Ramos (cell line): Measurements from ENCODE around the gene SLC2A11.

Experiments
- in situ Hi-C: fragments of 300-500 bp; cut with MboI; formaldehyde crosslinking; loops from one replicate; pipeline ENCODE4 v1.14.3; 2022; ENCODE audit warnings: low sequenced_read_pairs; ENCODE audit not compliant: unreplicated experiment

Gene SLC2A11, protein sequence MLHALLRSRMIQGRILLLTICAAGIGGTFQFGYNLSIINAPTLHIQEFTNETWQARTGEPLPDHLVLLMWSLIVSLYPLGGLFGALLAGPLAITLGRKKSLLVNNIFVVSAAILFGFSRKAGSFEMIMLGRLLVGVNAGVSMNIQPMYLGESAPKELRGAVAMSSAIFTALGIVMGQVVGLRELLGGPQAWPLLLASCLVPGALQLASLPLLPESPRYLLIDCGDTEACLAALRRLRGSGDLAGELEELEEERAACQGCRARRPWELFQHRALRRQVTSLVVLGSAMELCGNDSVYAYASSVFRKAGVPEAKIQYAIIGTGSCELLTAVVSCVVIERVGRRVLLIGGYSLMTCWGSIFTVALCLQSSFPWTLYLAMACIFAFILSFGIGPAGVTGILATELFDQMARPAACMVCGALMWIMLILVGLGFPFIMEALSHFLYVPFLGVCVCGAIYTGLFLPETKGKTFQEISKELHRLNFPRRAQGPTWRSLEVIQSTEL

DNA sequence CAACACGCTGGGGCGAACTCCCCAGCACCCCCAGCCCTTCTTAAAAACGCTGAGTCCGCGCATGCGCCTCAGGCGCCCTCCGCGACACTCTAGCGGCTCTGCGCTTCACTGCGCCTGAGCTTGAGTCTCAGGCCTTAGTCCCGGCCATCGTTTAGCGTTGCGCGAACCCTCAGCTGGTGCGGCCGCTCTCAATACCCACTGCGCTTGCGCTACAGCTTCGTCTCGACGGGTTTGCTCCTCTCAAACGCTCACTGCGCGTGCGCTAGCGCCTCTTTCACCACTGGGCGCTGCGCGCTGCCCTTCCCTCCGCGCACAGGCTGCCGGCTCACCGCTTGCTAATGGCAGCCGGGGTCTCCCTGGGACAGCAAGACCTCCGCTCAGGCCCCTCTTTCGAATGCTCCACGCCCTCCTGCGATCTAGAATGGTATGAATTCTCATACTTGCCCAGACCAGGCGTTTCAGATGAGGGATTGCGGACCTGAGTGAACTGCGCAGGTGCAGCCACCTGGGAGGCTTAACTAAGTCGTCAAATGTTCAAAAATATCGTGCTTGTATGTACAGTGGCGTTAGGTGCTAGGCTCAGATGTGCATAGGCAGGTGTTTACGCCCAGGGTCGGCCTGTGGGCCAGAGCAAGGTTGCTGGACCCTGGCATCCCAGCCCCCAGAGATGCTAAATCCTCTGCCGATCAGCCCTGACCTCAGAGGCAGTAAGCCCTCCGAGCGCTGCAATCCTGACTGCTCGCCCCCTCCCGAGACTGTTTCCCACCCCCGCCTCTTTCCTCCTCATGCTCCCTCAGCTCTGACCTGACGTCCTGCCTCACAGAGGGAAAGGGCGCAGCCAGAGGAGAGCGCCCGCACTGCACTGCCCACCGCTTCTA, at the start of gene SLC2A11:
TSS of gene SLC2A11 (plus strand) at position 270 of the 878 bp plus-strand sequence. CDS start at position 395, 125 bp downstream.
- in situ Hi-C loops, result loop anchor here (10.0 kb wide), 2 partner anchors 243 to 313 kb away; no protein-coding TSS in a partner anchor

DNA sequence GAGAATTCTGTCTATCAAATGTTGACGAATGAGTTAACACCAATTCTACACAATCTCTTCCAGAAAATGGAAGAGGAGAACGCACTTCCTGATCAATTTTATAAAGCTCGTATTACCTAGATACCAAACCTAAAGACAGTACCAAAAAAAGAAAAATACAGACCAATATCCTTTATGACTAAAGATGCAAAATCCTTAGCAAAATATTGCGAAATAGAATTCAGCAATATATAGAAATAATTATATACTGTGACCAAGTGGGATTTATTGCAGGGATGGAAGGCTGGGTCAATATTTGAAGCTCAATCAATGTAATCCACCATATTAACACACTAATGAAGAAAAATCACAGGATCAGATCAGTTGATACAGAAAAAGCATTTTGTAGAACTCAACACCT, 45.3 kb upstream of the SLC2A11 start:
- in situ Hi-C loops, result no loop called here

DNA sequence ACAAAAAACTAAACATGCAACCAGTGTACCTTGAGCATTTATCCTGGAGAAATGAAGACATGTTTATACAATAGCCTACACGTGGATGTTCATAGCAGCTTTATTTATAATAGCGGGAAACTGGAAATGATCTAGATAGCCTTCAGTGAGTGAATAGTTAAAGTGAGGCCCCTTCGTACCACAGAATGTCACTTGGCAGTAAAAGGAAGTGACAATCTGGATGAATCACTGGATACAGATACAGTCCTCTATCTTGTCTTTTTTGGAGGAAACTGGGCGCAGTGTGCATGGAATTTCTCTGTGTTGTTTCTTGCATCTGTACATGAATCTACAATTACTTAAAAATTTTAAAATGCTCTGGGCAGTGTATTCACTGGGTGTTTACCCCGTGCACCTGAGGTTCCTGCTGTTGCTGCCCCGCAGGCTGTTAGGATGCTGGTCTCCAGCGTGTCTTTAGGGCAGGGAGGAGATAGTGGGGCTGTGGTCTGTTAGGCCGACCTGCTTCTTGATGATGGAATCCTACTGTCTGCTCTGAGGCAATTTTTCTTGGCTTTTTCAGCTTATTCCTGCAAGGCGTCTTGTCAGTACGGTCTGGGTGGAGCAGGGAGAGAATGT, 42.0 kb upstream of the SLC2A11 start:
- in situ Hi-C loops, result no loop called here

DNA sequence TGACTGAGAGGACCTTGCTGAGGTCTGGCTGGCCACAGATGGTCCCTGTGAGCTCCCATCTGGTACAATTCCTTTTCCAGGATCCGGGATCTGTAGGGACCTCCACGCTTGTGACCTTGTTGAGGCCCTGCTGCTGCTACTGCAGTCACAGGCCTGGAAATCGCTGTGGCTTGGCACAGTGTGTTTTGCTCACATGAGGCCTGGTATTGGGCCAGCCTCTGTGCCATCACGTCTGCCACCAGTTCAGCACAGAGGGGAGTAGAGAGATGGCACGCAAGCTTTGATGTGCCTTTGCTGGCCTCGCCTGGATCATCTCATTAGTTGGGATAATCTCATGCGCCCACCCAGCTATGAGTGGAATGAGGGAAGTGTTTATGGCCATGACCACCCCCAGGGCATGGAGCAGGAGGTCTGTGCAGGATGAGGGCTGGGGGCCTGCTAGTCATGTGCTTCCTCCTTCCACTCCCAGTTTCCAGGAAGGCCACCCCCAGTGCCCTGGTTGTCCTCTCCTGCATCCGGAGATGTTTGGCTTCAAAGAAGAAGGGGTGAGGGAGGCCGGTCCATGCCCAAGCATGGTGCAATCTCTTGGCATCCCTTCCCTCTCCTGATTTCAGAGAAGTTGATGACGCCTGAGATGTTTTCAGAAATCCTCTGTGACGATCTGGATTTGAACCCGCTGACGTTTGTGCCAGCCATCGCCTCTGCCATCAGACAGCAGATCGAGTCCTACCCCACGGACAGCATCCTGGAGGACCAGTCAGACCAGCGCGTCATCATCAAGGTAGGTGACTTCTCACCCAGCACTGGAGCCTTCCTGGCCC, 41.3 kb upstream of the SLC2A11 start:
- in situ Hi-C loops, result no loop called here

DNA sequence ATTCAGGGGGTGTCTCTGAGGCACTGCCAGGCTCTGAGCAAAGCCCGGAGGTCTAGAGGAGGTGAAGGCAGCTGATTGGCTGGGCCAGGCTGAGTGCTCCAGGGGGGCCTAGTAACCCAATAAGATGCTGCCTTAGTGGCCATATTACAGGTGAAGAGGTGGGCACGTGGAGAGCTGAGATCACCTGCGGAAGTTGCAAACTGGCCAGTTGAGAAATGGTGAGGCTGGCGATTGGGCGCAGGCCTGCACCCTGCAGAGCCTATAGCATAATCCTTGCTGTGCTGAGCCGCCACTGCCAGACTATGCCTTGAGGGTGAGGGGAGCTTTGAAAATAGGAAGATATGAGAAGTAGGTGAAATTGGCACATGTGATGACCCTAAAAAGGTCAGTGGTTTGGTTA, 40.5 kb upstream of the SLC2A11 start:
- in situ Hi-C loops, result no loop called here

DNA sequence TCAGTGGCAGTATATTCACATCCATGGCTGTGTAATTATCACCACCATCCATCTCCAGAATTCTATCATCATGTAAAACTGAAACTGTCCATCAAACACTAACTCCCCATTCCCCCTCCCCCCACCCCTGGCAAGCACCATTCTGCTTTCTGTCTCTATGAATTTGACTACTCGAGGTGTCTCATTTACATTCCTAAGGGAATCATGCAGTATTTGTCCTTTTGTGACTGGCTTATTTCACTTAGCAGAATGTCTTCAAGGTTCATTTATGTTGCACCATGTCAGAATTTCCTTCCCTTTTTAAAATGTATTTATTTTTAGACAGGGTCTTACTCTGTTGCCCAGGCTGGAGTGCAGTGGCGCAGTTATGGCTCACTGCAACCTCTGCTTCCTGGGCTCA, 39.1 kb upstream of the SLC2A11 start:
- in situ Hi-C loops, result no loop called here

DNA sequence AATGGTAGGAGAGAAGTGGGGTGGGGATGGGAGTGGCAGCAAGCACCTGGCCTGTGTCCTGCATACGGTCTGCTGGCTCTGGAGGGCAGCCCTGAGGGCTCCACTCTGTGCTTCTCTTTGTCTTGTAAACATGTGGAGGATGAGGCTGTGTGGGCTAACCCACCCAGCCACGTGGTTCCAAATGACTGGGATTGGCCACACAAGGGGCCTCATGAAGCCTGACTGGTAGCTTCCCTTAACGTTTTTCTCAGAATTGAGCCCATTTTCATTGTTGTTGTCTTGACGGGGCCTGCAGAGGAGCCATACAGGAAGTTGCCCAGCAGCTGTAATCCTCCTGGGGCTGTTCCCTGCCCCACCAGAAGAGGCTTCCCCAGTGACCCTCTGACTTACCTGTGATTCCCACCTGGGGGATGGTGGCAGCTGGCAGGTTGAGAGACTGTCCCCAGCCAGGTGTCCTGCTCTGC, 36.9 kb upstream of the SLC2A11 start:
- in situ Hi-C loops, result no loop called here

DNA sequence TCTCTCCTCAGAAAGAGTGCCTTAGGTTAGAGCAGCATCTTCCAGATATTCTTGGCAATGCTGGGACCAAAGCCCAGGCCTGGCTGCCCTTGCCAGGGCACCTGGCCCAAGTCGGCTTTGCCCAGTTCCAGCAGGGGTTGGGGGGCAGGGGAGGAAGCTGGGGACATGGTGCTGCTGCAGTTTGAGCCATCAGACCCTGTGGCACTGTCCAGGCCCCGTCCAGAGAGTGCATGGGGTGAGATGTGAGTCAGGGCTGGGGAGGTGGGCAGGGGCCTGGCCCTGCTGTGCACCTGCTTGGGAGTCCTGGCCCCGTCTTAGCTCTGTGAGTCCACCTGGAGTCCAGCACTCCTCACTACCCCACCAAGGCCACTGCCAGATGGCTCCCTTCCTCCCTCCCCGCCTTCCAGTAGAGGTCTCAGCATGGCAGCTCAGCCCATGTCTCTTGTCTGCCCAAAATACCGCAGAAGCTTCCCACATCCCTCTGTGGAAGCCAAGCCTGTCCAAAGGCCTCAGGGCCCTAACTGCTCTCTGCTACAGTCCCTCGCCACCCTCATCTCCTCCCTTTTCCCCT, 35.5 kb upstream of the SLC2A11 start:
- in situ Hi-C loops, result no loop called here

DNA sequence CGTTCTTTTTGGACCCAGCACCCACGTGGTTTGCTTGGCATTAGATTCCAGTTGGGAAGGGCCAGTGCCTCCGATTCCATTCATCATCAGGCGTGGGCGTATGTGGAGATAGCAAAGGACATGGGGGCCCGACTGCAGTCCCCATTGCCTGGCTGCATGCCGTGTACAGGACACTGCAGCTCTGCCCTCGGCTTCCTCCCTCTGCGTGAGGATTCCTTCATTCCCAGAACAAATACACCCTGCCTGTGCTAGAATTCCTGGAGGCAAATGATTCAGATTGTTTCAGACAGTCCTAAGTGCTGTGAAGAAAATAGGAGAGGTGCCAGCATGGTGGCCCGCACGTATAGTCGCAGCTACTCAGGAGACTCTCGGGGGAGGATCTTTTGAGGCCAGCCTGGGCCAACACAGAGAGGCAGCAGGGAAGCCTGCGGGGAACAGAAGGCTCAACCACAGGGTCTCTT, 34.3 kb upstream of the SLC2A11 start:
- in situ Hi-C loops, result no loop called here

DNA sequence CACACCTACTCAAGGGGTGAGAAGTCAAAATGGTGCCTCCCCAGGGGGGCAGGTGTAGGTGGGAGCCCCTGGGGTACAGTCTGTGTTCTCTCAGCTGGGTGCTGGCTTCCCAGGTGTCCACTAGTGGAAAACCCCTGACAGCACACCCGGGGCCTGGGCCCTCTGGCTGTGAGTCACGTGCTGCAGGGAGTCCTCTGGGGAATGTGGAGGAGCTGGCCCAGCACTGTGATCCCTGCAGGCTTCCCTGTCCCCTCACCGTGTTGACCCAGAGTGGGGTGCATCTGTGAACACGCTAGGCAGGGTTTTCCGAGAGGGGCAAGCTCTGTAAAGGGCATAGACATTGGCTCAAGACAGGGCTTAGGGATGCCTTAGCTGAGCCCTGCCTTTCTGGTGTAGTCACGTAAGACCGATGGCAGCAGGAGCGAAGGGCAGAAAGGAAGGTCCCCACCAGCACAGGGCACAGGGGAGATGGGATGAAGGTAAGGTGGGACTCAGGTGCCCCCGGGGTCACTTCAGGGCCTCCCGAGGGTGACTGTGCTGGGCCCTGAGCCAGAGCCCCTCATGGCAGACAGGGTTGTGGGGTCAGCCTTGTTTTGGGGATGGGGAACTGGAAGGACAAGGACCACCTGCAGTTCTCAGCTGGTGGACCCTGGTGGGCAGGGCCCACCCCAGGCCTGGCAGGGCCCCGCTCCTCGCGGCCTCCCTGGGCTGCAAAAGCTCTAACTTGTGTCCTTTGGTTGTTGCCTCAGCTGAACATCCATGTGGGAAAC, 33.0 kb upstream of the SLC2A11 start:
- in situ Hi-C loops, result no loop called here

DNA sequence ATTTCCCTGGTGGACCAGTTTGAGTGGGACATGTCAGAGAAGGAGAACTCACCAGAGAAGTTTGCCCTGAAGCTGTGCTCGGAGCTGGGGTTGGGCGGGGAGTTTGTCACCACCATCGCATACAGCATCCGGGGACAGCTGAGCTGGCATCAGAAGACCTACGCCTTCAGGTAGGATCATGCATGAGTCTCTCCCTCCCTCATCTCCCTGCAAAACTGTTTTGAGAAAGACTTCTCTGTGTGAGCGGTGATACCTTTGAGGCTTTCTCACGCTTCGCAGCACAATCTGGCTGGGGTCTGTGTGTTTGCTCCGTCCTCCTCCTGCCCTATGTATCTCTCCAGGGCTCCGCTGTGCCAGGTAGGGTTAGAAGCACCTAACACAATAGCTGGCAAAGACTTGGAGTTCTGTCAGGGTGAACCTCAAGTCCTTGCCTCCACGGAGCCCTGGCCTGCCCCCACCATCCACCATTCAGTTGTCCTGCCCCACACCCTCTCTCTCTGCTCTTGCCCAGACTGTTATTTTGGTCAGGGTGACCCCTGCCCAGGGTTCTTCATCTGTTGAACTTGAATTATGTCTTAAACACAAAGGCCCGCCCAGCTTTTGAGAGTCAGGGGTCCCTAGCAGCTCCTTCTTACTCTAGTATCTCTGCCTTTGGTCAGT, 32.3 kb upstream of the SLC2A11 start:
- in situ Hi-C loops, result no loop called here

DNA sequence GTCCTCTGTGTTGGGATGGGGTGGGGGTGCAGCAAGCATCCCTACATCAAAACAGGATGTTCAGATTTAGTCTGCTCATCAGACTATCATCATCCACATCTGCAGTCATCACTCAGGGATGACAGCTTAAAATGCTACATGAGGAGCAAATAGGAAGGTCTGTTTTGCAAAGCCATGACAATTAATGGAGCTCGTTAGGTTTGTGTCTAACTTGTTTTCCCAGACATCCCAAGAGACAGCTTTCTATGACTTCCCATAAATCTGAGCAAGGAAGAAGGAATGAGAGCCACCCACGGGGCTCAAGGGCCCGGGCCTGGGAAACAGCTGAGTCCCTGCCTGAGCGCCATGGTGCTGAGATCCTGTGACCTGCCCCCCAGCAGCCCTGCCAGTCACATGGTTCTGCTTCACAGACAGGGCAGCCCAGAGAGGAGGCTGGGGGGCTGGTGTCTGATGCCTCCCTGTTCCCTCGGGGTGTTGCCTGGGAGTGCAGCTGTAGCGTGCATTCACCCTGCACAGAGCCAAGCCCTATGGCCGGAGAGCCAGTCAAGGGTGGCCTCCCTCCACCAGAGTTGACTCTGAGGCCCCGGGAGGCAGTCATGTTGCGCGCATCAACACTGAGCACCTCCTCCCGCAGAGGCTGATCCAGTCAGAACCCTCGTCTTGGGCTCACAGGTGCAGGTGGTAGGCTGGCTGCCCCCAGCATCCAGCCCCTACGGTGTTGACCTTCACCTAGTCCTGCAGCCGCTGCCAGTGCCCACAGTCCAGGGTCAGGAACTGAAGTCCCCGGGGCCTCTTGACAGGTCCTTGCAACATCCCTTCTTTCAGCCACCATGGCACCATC, 30.9 kb upstream of the SLC2A11 start:
- in situ Hi-C loops, result no loop called here

DNA sequence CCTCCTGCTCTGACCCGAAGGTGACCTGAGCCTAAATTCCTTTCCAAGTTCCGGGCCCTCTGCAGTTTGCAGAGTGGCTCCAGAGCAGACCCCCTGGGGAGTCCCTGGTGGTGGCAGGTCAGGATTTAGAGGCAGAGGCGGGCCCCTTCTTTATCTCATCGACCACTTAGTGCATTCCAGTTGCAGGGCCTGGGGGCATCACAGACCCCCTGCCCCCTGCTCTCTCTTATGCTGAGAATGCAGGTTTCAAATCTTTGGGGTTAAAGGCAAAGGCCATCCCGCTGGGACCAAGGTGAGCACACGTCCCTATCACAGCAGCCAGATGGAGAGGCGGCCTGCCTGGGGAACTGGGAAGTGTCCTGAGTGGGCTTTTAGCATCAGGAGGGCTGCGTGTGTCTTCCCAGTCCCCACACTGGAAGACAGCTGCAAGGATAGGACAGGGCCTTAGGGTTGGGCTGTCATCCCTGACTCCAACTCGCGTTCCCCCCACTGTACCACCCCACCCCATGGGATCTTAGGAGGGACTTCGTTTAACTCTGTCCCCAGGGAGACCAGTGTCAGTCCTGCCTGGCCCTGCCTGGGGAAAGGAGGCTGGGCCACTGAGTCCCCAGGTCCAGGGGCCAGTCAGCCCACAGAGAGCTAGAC, 30.2 kb upstream of the SLC2A11 start:
- in situ Hi-C loops, result no loop called here

DNA sequence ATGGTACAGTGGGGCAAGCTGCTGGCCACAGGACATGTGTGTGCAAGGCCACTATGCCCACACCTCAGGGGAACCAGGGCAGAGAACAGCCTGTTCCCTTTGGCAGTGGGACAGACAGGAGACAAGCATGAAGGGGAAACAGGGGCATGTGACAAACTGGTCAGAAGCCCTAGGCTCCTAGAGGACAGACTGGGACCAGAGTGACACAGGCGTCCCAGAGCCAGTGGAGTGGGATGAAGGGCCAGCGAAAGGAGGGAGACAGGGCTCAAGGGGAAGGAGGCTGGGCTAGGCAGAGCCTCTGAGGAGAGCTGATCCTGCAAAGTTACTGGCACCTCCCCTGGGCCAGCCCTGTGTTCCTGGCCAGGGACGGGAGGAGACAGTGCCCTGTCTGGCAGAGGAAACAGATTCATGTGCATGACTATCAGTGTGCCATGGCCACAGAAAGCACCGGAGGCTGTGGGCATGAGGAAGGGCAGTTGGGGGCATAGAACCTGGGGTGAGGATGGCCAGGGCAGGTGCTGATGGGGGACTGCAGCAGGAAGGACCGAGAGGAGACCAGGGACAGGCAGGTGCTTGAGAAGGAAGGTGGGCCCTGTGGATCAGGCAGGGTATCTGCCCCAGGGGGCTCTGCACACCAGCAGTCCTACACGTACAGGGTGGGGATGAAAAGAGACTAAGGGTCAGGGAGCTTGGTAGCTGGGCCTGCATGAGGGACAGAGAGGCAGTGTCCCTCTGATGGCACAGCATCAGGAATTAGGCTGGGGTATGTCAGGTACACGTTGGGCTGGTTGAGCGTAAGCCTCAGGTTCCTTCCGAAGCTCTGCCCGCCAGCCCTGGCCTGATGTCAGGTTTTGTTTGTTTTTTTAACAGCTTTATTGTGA, 28.6 kb upstream of the SLC2A11 start:
- in situ Hi-C loops, result no loop called here

DNA sequence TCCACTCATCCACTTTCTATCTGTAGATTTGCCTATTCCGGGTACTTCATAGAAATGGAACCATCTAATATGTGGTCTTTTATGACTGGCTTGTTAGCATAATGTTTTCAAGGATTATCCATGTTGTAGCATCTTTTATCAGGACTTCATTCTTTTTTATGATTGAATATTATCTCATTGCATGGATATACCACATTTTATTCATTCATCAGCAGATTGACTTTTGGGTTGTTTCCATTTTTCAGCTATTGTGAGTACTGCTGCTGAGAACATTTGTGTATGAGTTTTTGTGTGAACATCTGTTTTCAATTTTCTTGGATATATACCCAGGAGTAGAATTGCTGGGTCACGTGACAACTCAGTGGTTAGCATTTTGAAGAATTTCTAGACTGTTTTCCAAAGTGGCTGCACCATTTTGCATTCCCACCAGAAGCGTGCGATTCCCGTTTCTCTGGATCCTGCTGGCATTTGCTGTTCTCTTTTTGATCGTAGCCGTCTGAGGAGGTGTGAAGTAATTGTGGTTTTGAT, 27.8 kb upstream of the SLC2A11 start:
- in situ Hi-C loops, result no loop called here
